Measurements from ENCODE around the gene SLC12A3.
"Not testable (repeated sequence)": the region's sequence is repeated elsewhere in the genome, so short reads cannot be mapped to it uniquely, and the experiment has no call there.

Gene SLC12A3

GRCh38 chr16:56856876-56857447 is 8.0 kb upstream of the SLC12A3 start:
- DNase-seq, result no peak

GRCh38 chr16:56858374-56858773 is 6.6 kb upstream of the SLC12A3 start:
- no peak overlapping the region for H3K4me3 Mint-ChIP-seq

More at GRCh38 chr16:56856876-56857447, 8.0 kb upstream of the SLC12A3 start:
- Mint-ChIP-seq H3K4me1 (peaks cover 30% of the 10 kb centered on the region), H3K27ac (no peak overlapping the region), H3K27me3 (no peaks in the 10 kb centered on the region), H3K9me3 (no peaks in the 10 kb centered on the region), H3K4me3 (no peak overlapping the region)
- ATAC-seq, result no peak

GRCh38 chr16:56859636-56860035 is 5.4 kb upstream of the SLC12A3 start:
- peak overlapping the region in 1 of 2 donors; percentile 8 for H3K27ac Mint-ChIP-seq
- no peak overlapping the region for H3K4me3 Mint-ChIP-seq
- peaks cover 40% of the 10 kb centered on the region for H3K4me1 Mint-ChIP-seq

More at GRCh38 chr16:56858374-56858773, 6.6 kb upstream of the SLC12A3 start:
- no peaks in the 10 kb centered on the region for H3K27me3 Mint-ChIP-seq
- DNase-seq, result no peak
- no peak for ATAC-seq
- no peaks in the 10 kb centered on the region for H3K9me3 Mint-ChIP-seq
- no peak overlapping the region for H3K27ac Mint-ChIP-seq
- peaks cover 40% of the 10 kb centered on the region for H3K4me1 Mint-ChIP-seq

GRCh38 chr16:56860226-56861020 is 4.6 kb upstream of the SLC12A3 start:
- DNase-seq (peak; percentile 17 to 85), ATAC-seq (peak; percentile 97)
- Mint-ChIP-seq H3K27me3 (no peaks in the 10 kb centered on the region), H3K27ac (peak overlapping the region; percentile 69 to 72), H3K4me1 (peaks cover 40% of the 10 kb centered on the region), H3K9me3 (no peaks in the 10 kb centered on the region), H3K4me3 (peak overlapping the region; percentile 67 to 69)

More at GRCh38 chr16:56859636-56860035, 5.4 kb upstream of the SLC12A3 start:
- ATAC-seq, result no peak
- H3K9me3 Mint-ChIP-seq, result no peaks in the 10 kb centered on the region
- DNase-seq, result no peak
- H3K27me3 Mint-ChIP-seq, result no peaks in the 10 kb centered on the region

- no peaks in the 10 kb centered on the region for H3K27me3 Mint-ChIP-seq
- H3K4me3 Mint-ChIP-seq, result no peak overlapping the region
- peaks cover 40% of the 10 kb centered on the region for H3K4me1 Mint-ChIP-seq
- DNase-seq (no peak), ATAC-seq (peak; percentile 26)
- no peaks in the 10 kb centered on the region for H3K9me3 Mint-ChIP-seq
- peak overlapping the region in 1 of 2 donors; percentile 69 for H3K27ac Mint-ChIP-seq
Measured at GRCh38 chr16:56861092-56861610, 3.9 kb upstream of the SLC12A3 start.

- Mint-ChIP-seq H3K4me3 (no peak overlapping the region), H3K27me3 (no peaks in the 10 kb centered on the region), H3K27ac (no peak overlapping the region), H3K4me1 (peaks cover 40% of the 10 kb centered on the region), H3K9me3 (no peaks in the 10 kb centered on the region)
- ATAC-seq, result no peak
- DNase-seq, result no peak
Measured at GRCh38 chr16:56861756-56862155, 3.3 kb upstream of the SLC12A3 start.

GRCh38 chr16:56862776-56863175 is 2.2 kb upstream of the SLC12A3 start:
- Mint-ChIP-seq H3K4me3 (no peak overlapping the region), H3K9me3 (no peaks in the 10 kb centered on the region), H3K27me3 (no peaks in the 10 kb centered on the region), H3K27ac (peak overlapping the region in 1 of 2 donors; percentile 69), H3K4me1 (peaks cover 49% of the 10 kb centered on the region)
- DNase-seq, result no peak
- ATAC-seq, result no peak

- peak overlapping the region; percentile 43 to 51 for H3K27ac Mint-ChIP-seq
- no peaks in the 10 kb centered on the region for H3K27me3 Mint-ChIP-seq
- no peaks in the 10 kb centered on the region for H3K9me3 Mint-ChIP-seq
- peaks cover 41% of the 10 kb centered on the region for H3K4me1 Mint-ChIP-seq
- H3K4me3 Mint-ChIP-seq, result no peak overlapping the region
- DNase-seq (no peak), ATAC-seq (no peak)
Measured at GRCh38 chr16:56865394-56866062, 521 bp downstream of the SLC12A3 start.

GRCh38 chr16:56866955-56867830 is 2.2 kb downstream of the SLC12A3 start:
- Mint-ChIP-seq H3K27me3 (no peaks in the 10 kb centered on the region), H3K4me1 (peaks cover 35% of the 10 kb centered on the region), H3K9me3 (no peaks in the 10 kb centered on the region), H3K27ac (peak overlapping the region in 1 of 2 donors; percentile 69), H3K4me3 (no peak overlapping the region)
- ATAC-seq (peak; percentile 22), DNase-seq (peak; percentile 39 to 55)

- no peak overlapping the region for H3K4me3 Mint-ChIP-seq
- no peak overlapping the region for H3K27ac Mint-ChIP-seq
- H3K9me3 Mint-ChIP-seq, result no peaks in the 10 kb centered on the region
- H3K4me1 Mint-ChIP-seq, result peaks cover 31% of the 10 kb centered on the region
- DNase-seq (no peak), ATAC-seq (no peak)
- H3K27me3 Mint-ChIP-seq, result no peaks in the 10 kb centered on the region
Measured at GRCh38 chr16:56868175-56868574, 3.2 kb downstream of the SLC12A3 start.

- not testable (repeated sequence) for H3K27ac Mint-ChIP-seq, DNase-seq, H3K27me3 Mint-ChIP-seq, ATAC-seq, H3K9me3 Mint-ChIP-seq, H3K4me3 Mint-ChIP-seq
- peaks cover 32% of the 10 kb centered on the region for H3K4me1 Mint-ChIP-seq
Measured at GRCh38 chr16:56868766-56869165, 3.8 kb downstream of the SLC12A3 start.

GRCh38 chr16:56869513-56870275 is 4.7 kb downstream of the SLC12A3 start:
- H3K27ac Mint-ChIP-seq, result peak overlapping the region in 1 of 2 donors; percentile 52
- H3K4me3 Mint-ChIP-seq, result no peak overlapping the region

GRCh38 chr16:56870276-56870888 is 5.4 kb downstream of the SLC12A3 start:
- H3K4me1 Mint-ChIP-seq, result peaks cover 32% of the 10 kb centered on the region
- H3K27ac Mint-ChIP-seq, result peak overlapping the region; percentile 19 to 52

More at GRCh38 chr16:56869513-56870275, 4.7 kb downstream of the SLC12A3 start:
- Mint-ChIP-seq H3K4me1 (peaks cover 32% of the 10 kb centered on the region), H3K27me3 (no peaks in the 10 kb centered on the region), H3K9me3 (no peaks in the 10 kb centered on the region)
- peak; percentile 19 to 59 for DNase-seq
- ATAC-seq, result peak; percentile 78

GRCh38 chr16:56871172-56871593 is 6.2 kb downstream of the SLC12A3 start:
- H3K27me3 Mint-ChIP-seq, result no peaks in the 10 kb centered on the region
- no peak for DNase-seq
- H3K4me3 Mint-ChIP-seq, result no peak overlapping the region
- H3K9me3 Mint-ChIP-seq, result no peaks in the 10 kb centered on the region
- H3K4me1 Mint-ChIP-seq, result peaks cover 32% of the 10 kb centered on the region
- no peak for ATAC-seq
- H3K27ac Mint-ChIP-seq, result no peak overlapping the region

More at GRCh38 chr16:56870276-56870888, 5.4 kb downstream of the SLC12A3 start:
- Mint-ChIP-seq H3K9me3 (no peaks in the 10 kb centered on the region), H3K27me3 (no peaks in the 10 kb centered on the region), H3K4me3 (no peak overlapping the region)
- DNase-seq, result no peak
- ATAC-seq, result peak; percentile 28

Measured in stimulated activated naive CD8-positive, alpha-beta T cell treated with anti-CD3 and anti-CD28 coated beads, Interleukin-15, amount 100 ng/mL, for 72 hours (primary cell).